DOHH2 (cell line): ENCODE results near the gene FLNA.

Experiments used
- EZH2phosphoT487 ChIP-seq: fragments of 200-600 bp; sonication (generic); IDR thresholded peaks from 2 replicates; pipeline ENCODE4 v1.6.1; 2017; ENCODE audit warnings: borderline replicate concordance, mild to moderate bottlenecking, antibody characterized with exemption, low read length, moderate library complexity, mixed read lengths
- TF ChIP-seq, protein P1 (sequence below): fragments of 200-600 bp; sonication (generic); IDR thresholded peaks from one replicate; pipeline ENCODE4 v1.5.1; 2014; ENCODE audit warnings: antibody characterized with exemption, mild to moderate bottlenecking, low read depth, low read length; ENCODE audit not compliant: poor library complexity, severe bottlenecking

- TF ChIP-seq, protein P1, sequence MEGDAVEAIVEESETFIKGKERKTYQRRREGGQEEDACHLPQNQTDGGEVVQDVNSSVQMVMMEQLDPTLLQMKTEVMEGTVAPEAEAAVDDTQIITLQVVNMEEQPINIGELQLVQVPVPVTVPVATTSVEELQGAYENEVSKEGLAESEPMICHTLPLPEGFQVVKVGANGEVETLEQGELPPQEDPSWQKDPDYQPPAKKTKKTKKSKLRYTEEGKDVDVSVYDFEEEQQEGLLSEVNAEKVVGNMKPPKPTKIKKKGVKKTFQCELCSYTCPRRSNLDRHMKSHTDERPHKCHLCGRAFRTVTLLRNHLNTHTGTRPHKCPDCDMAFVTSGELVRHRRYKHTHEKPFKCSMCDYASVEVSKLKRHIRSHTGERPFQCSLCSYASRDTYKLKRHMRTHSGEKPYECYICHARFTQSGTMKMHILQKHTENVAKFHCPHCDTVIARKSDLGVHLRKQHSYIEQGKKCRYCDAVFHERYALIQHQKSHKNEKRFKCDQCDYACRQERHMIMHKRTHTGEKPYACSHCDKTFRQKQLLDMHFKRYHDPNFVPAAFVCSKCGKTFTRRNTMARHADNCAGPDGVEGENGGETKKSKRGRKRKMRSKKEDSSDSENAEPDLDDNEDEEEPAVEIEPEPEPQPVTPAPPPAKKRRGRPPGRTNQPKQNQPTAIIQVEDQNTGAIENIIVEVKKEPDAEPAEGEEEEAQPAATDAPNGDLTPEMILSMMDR: no peak
- TF ChIP-seq EZH2phosphoT487: no peak
Observed at GRCh38 chrX:154368630-154369448, 5.6 kb downstream of the FLNA start.
